GM12874 (cell line): ENCODE data around the gene SDK1.

Experiments
- CTCF ChIP-seq: IDR thresholded peaks from 2 replicates; pipeline ENCODE4 v1.5.1; 2011; ENCODE audit warnings: low read depth, mild to moderate bottlenecking, control low read depth, low read length, moderate library complexity; ENCODE audit not compliant: insufficient read depth

The SDK1 gene

DNA sequence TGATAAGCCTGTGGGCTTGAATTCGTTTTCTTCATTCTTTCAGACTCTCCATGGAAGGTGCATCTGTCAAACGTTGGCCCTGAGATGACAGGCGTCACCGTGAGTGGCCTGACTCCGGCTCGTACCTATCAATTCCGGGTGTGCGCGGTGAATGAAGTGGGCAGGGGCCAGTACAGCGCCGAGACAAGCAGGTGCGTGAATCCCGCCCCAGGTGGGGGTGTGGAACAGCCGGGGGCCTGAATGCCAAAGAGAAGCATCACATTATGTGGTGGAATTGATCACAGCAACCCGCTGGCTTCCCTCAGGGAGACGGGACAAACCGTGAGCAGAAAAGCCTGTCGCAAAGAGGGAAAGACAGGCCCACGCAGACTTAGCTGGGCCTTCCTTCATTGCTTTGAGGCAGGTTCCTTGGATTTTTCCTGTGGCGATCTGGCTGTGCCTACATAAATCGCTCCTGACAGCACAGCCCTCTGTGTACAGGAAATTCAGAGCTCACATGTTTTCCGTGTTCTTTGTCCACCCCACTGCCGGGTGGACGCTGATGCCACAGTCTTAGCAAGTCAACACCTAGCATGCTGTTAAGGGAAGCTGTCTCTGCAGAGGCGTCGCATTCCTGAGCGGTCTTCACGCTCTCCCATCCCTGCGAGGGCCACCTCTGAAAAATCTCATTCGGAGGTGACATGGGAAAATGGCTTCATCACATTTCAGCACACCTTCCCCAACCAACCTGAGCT is 710.0 kb downstream of the SDK1 start:
- no peak for TF ChIP-seq CTCF

DNA sequence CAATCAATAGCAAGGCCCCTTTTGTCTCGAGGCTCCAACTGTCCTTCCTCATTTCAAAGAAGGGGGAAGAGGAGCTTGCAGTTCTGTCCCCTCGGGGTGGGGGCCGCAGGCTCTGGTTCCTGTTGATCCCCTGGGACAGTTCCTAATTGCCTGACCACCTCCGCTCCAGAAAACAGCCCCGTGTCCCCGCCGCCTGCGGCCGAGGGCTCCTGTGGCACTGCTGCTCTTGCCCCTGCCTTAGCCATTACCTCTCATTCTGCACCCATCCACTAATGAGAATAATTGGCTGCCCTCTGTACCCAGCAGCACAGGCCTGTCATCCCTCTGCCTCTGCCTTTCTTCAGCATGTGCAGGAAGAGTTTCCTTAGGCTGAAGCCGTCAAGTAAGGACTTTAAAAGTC is 712.7 kb downstream of the SDK1 start:
- no peak for TF ChIP-seq CTCF

GRCh38 chr7:4014346-4015050 is 713.4 kb downstream of the SDK1 start:
- no peak for TF ChIP-seq CTCF

DNA sequence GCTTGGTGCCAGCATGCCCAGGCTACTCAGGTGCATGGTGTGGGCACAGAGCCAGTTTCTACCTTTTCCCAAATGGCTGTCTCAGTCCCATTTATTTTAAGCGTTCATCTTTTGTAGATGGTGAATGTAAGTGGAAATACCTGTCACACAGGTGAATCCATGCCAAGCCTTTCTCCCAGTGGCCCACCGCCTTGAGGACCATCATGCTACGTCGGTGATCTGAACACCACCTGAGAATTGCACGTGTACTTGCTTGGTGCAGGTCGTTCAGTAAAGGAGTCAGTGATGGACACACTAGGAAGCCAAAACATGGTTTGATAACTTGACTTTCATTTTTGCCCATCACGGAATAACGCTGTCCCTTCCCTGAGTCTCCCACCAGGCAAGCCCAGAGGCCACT is 714.3 kb downstream of the SDK1 start:
- TF ChIP-seq CTCF, result no peak

DNA sequence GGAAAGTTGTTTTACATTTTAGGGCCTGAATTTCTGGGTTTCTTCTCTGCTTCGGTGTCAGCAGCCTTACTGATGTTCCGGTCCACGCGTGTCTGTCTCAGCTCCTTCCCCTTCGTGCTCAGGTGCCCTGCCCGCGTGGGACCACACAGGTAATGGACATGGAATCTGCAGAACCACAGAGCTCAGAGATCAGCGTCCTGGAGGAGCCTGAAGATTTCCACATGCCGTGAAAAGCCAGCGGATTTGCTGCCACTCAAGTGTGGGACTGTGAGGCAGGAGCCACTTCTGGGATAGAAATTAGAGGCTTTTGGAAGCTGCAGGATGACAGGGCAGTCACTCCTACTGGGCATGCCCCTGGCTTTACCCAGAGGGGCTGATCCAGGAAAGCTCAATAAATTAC is 714.9 kb downstream of the SDK1 start:
- TF ChIP-seq CTCF, result no peak

DNA sequence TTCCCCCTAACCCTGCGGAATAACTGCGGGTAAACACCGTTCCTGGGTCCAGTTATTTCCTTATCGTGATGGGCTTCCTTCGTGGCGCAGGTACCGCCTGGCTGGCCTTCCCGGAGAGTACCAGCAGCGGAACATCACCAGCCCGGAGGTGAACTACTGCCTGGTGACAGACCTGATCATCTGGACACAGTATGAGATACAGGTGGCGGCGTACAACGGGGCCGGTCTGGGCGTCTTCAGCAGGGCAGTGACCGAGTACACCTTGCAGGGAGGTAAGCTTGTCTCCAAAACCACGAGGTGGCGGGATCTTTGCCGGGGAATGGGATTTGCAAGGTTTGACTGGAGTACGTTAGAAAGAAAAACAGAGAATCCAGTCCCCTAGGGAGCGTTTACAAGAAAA is 716.0 kb downstream of the SDK1 start:
- no peak for TF ChIP-seq CTCF

GRCh38 chr7:4017785-4018184 is 716.7 kb downstream of the SDK1 start:
- TF ChIP-seq CTCF, result no peak
